ENCODE results near the gene ZNF575.

DNA sequence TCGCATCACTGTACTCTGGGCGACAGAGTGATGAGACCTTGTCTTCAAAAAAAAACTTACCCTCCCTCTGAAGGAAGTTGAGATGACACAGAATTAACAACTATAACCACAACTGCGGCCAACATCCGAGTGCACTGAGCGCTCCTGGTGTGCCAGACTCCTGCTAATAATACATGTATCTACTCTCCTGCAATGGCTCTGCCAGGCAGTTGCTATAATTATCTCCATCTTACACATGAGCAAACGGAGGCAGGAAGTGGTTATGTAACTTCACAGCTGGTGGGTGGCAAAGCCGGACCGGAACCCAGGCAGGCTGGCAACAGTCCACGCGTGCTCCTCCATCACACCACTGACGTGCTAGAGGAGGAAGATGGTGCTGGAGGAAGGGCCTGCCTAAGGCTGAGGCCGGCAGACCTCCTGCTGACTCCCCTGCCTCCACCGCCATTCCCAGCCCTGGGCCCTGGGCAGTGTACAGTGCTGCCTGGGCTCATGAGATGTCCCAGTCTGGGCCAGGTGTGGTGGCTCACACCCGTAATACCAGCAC, 29.8 kb downstream of the ZNF575 start:
- TF ChIP-seq YY1 (IDR thresholded peaks at IDR 0.05; ENCODE audit: insufficient read depth, insufficient read length), result no peak
- no peak for TF ChIP-seq ZNF274 (IDR thresholded peaks at IDR 0.05; ENCODE audit: low read depth, low read length)
- no peak for TF ChIP-seq SUZ12 (IDR thresholded peaks at IDR 0.05; ENCODE audit: extremely low read depth, insufficient read depth, insufficient read length)
